ENCODE data around the gene FOXJ2.
"Not testable (repeated sequence)": the region's sequence is repeated elsewhere in the genome, so short reads cannot be mapped to it uniquely, and the experiment has no call there.

- TF ChIP-seq, protein P1, sequence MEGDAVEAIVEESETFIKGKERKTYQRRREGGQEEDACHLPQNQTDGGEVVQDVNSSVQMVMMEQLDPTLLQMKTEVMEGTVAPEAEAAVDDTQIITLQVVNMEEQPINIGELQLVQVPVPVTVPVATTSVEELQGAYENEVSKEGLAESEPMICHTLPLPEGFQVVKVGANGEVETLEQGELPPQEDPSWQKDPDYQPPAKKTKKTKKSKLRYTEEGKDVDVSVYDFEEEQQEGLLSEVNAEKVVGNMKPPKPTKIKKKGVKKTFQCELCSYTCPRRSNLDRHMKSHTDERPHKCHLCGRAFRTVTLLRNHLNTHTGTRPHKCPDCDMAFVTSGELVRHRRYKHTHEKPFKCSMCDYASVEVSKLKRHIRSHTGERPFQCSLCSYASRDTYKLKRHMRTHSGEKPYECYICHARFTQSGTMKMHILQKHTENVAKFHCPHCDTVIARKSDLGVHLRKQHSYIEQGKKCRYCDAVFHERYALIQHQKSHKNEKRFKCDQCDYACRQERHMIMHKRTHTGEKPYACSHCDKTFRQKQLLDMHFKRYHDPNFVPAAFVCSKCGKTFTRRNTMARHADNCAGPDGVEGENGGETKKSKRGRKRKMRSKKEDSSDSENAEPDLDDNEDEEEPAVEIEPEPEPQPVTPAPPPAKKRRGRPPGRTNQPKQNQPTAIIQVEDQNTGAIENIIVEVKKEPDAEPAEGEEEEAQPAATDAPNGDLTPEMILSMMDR (IDR thresholded peaks at IDR 0.05) = not testable (repeated sequence)
- not testable (repeated sequence) for TF ChIP-seq POLR2A (IDR thresholded peaks at IDR 0.05)
Observed at GRCh38 chr12:8004897-8005296, 27.6 kb upstream of the FOXJ2 start.

Data from uterus (tissue), 2 donors.